ENCODE measurements around the gene CTSD. TPM values are rescaled to one million over a fixed set of nuclear protein-coding genes. Genes with fewer than 3 reads are reported as not detected.

CTSD gene
- total RNA-seq, 1 experiment from 2014 or later, result 199 TPM

DNA sequence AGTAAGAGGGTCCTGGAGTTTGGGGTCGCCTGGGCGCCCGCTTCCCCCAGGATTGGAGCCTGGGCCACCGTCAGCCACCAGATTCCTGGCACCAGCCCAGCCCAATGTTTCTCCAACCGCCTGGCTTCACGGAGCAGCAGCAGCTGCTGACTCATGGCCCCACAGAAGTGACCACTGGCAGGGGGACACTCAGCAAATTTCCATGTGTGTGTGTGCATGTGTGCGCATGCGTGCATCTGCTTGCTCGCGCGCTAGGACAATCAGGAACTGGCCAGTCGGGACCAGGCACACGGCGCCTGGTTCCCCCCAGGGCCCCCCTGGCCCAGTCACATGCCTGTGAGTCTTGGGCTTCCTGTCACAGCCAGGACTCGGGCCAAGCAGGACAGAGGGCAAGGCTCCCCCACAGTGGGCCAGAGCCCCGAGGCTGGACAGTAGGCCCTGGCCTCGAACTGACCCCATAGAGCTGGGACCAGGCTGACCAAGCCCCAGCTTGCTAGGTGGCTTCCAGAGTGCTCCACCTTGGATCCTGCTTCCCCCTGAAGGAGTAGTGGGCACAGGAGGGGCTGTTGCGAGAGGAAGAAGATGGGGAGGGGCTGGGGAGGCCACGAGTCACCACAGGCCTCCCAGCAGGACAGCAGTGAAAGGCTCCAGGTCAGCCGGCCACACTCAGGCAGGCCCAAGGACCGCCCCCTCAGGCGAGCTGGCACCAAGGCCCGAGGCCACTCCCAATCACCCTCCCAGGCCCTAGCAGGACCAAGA, 3.2 kb downstream of the CTSD start (continued):
- TF ChIP-seq, protein P1, sequence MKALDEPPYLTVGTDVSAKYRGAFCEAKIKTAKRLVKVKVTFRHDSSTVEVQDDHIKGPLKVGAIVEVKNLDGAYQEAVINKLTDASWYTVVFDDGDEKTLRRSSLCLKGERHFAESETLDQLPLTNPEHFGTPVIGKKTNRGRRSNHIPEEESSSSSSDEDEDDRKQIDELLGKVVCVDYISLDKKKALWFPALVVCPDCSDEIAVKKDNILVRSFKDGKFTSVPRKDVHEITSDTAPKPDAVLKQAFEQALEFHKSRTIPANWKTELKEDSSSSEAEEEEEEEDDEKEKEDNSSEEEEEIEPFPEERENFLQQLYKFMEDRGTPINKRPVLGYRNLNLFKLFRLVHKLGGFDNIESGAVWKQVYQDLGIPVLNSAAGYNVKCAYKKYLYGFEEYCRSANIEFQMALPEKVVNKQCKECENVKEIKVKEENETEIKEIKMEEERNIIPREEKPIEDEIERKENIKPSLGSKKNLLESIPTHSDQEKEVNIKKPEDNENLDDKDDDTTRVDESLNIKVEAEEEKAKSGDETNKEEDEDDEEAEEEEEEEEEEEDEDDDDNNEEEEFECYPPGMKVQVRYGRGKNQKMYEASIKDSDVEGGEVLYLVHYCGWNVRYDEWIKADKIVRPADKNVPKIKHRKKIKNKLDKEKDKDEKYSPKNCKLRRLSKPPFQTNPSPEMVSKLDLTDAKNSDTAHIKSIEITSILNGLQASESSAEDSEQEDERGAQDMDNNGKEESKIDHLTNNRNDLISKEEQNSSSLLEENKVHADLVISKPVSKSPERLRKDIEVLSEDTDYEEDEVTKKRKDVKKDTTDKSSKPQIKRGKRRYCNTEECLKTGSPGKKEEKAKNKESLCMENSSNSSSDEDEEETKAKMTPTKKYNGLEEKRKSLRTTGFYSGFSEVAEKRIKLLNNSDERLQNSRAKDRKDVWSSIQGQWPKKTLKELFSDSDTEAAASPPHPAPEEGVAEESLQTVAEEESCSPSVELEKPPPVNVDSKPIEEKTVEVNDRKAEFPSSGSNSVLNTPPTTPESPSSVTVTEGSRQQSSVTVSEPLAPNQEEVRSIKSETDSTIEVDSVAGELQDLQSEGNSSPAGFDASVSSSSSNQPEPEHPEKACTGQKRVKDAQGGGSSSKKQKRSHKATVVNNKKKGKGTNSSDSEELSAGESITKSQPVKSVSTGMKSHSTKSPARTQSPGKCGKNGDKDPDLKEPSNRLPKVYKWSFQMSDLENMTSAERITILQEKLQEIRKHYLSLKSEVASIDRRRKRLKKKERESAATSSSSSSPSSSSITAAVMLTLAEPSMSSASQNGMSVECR (CRISPR knock-in tag; IDR thresholded peaks at IDR 0.05; ENCODE audit: borderline replicate concordance), result no peak

DNA sequence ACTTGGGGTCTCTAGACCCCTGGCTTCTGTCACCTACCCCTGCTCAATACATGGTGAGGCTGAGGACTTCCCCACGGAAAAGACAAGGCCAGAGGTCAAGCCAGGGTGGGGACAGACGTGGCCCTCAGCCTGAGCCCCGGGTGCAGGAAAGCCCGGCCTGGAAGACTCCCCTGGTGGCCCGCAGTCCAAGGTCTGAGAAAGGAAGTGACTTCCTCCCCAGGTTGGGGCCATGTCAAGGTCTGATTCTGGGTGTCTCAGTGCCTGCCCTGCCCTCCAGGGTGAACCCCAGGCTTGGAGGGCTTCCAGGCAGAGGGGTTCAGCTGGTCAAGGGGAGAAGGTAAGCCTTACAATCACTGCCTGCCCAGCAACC, 3.9 kb downstream of the CTSD start:
- TF ChIP-seq, protein P2, sequence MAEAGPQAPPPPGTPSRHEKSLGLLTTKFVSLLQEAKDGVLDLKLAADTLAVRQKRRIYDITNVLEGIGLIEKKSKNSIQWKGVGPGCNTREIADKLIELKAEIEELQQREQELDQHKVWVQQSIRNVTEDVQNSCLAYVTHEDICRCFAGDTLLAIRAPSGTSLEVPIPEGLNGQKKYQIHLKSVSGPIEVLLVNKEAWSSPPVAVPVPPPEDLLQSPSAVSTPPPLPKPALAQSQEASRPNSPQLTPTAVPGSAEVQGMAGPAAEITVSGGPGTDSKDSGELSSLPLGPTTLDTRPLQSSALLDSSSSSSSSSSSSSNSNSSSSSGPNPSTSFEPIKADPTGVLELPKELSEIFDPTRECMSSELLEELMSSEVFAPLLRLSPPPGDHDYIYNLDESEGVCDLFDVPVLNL (CRISPR knock-in tag; IDR thresholded peaks at IDR 0.05; ENCODE audit: borderline replicate concordance, low read depth), result no peak
- TF ChIP-seq JAZF1 (CRISPR knock-in tag; IDR thresholded peaks at IDR 0.05), result no peak
- TF ChIP-seq, protein P3, sequence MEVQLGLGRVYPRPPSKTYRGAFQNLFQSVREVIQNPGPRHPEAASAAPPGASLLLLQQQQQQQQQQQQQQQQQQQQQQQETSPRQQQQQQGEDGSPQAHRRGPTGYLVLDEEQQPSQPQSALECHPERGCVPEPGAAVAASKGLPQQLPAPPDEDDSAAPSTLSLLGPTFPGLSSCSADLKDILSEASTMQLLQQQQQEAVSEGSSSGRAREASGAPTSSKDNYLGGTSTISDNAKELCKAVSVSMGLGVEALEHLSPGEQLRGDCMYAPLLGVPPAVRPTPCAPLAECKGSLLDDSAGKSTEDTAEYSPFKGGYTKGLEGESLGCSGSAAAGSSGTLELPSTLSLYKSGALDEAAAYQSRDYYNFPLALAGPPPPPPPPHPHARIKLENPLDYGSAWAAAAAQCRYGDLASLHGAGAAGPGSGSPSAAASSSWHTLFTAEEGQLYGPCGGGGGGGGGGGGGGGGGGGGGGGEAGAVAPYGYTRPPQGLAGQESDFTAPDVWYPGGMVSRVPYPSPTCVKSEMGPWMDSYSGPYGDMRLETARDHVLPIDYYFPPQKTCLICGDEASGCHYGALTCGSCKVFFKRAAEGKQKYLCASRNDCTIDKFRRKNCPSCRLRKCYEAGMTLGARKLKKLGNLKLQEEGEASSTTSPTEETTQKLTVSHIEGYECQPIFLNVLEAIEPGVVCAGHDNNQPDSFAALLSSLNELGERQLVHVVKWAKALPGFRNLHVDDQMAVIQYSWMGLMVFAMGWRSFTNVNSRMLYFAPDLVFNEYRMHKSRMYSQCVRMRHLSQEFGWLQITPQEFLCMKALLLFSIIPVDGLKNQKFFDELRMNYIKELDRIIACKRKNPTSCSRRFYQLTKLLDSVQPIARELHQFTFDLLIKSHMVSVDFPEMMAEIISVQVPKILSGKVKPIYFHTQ (CRISPR knock-in tag; IDR thresholded peaks at IDR 0.05), result no peak
- no peak for DNase-seq (ENCODE audit: low spot score)
- Mint-ChIP-seq H3K27ac (no peak overlapping the region), H3K4me3 (no peak overlapping the region), H3K27me3 (ENCODE audit: low read depth) (0 out of 2 replicates have a peak, but pooled peaks cover 3% of the 10 kb centered on the region), H3K4me1 (0 out of 2 replicates have a peak, but pooled peaks cover 3% of the 10 kb centered on the region), H3K36me3 (no peaks in the 10 kb centered on the region), H3K9me3 (no peaks in the 10 kb centered on the region)
- CTCF ChIA-PET, result no interaction called here
- POLR2A ChIA-PET, result no interaction called here
- no peak for ATAC-seq

DNA sequence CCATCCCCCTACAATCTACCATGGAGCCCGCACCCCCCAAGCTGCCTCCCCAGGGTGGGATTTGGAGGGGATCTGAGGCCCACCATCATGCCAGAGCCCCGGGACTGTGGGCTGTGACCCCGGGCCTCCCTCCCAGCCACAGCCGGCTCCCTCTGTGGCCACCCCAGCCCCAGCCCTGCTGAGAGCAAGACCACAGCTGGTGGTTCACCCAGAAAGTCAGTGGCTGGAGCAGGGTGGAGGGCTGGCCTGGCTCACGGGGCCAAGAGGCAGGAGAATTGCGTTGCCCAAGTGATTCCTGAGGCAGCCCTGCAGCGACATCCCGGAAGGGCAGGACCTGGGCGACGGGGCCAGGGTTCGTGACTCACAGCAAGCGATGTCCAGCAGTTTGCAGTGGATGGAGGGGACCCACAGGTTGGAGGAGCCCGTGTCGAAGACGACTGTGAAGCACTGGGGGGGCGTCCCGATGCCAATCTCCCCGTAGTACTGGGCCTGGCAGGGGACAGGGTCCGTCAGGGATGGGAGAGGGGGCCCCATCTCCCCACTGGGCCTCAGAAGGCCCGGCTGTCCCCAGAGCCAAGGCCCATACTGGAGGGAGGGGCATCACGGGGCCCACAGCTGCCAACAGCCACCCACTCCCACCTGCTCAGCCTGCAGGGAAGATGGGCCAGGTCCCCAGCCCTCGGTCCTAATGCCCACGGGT, 4.4 kb downstream of the CTSD start:
- POLR2A ChIA-PET, result no interaction called here
- ATAC-seq (no peak), DNase-seq (ENCODE audit: low spot score) (no peak)
- Mint-ChIP-seq H3K27me3 (ENCODE audit: low read depth) (0 out of 2 replicates have a peak, but pooled peaks cover 2% of the 10 kb centered on the region), H3K27ac (no peak overlapping the region), H3K36me3 (no peaks in the 10 kb centered on the region), H3K9me3 (no peaks in the 10 kb centered on the region), H3K4me1 (0 out of 2 replicates have a peak, but pooled peaks cover under 1% of the 10 kb centered on the region), H3K4me3 (no peak overlapping the region)
- CTCF ChIA-PET, result no interaction called here
- TF ChIP-seq, protein P4, sequence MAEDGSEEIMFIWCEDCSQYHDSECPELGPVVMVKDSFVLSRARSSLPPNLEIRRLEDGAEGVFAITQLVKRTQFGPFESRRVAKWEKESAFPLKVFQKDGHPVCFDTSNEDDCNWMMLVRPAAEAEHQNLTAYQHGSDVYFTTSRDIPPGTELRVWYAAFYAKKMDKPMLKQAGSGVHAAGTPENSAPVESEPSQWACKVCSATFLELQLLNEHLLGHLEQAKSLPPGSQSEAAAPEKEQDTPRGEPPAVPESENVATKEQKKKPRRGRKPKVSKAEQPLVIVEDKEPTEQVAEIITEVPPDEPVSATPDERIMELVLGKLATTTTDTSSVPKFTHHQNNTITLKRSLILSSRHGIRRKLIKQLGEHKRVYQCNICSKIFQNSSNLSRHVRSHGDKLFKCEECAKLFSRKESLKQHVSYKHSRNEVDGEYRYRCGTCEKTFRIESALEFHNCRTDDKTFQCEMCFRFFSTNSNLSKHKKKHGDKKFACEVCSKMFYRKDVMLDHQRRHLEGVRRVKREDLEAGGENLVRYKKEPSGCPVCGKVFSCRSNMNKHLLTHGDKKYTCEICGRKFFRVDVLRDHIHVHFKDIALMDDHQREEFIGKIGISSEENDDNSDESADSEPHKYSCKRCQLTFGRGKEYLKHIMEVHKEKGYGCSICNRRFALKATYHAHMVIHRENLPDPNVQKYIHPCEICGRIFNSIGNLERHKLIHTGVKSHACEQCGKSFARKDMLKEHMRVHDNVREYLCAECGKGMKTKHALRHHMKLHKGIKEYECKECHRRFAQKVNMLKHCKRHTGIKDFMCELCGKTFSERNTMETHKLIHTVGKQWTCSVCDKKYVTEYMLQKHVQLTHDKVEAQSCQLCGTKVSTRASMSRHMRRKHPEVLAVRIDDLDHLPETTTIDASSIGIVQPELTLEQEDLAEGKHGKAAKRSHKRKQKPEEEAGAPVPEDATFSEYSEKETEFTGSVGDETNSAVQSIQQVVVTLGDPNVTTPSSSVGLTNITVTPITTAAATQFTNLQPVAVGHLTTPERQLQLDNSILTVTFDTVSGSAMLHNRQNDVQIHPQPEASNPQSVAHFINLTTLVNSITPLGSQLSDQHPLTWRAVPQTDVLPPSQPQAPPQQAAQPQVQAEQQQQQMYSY (CRISPR knock-in tag; IDR thresholded peaks at IDR 0.05), result no peak
- TF ChIP-seq GRHL2 (CRISPR knock-in tag; IDR thresholded peaks at IDR 0.05; ENCODE audit: insufficient replicate concordance, severe bottlenecking) (no peak), CREB1 (CRISPR knock-in tag; IDR thresholded peaks at IDR 0.05) (no peak)
- TF ChIP-seq, protein P5, sequence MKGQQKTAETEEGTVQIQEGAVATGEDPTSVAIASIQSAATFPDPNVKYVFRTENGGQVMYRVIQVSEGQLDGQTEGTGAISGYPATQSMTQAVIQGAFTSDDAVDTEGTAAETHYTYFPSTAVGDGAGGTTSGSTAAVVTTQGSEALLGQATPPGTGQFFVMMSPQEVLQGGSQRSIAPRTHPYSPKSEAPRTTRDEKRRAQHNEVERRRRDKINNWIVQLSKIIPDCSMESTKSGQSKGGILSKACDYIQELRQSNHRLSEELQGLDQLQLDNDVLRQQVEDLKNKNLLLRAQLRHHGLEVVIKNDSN (CRISPR knock-in tag; IDR thresholded peaks at IDR 0.05), result no peak
- TF ChIP-seq, protein P6, sequence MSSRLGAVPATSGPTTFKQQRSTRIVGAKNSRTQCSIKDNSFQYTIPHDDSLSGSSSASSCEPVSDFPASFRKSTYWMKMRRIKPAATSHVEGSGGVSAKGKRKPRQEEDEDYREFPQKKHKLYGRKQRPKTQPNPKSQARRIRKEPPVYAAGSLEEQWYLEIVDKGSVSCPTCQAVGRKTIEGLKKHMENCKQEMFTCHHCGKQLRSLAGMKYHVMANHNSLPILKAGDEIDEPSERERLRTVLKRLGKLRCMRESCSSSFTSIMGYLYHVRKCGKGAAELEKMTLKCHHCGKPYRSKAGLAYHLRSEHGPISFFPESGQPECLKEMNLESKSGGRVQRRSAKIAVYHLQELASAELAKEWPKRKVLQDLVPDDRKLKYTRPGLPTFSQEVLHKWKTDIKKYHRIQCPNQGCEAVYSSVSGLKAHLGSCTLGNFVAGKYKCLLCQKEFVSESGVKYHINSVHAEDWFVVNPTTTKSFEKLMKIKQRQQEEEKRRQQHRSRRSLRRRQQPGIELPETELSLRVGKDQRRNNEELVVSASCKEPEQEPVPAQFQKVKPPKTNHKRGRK (CRISPR knock-in tag; IDR thresholded peaks at IDR 0.05; ENCODE audit: borderline replicate concordance), result no peak
- TF ChIP-seq, protein P7, sequence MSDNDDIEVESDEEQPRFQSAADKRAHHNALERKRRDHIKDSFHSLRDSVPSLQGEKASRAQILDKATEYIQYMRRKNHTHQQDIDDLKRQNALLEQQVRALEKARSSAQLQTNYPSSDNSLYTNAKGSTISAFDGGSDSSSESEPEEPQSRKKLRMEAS (CRISPR knock-in tag; IDR thresholded peaks at IDR 0.05), result no peak
- TF ChIP-seq, protein P8, sequence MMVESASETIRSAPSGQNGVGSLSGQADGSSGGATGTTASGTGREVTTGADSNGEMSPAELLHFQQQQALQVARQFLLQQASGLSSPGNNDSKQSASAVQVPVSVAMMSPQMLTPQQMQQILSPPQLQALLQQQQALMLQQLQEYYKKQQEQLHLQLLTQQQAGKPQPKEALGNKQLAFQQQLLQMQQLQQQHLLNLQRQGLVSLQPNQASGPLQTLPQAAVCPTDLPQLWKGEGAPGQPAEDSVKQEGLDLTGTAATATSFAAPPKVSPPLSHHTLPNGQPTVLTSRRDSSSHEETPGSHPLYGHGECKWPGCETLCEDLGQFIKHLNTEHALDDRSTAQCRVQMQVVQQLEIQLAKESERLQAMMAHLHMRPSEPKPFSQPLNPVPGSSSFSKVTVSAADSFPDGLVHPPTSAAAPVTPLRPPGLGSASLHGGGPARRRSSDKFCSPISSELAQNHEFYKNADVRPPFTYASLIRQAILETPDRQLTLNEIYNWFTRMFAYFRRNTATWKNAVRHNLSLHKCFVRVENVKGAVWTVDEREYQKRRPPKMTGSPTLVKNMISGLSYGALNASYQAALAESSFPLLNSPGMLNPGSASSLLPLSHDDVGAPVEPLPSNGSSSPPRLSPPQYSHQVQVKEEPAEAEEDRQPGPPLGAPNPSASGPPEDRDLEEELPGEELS (CRISPR knock-in tag; IDR thresholded peaks at IDR 0.05), result no peak
